Thyroid gland (tissue), 4 donors: Measurements from ENCODE around the gene AKR1C2.
"Not testable (repeated sequence)": the region's sequence is repeated elsewhere in the genome, so short reads cannot be mapped to it uniquely, and the experiment has no call there.

ENCODE experiments used
- POLR2A ChIP-seq, 2 donors: fragments of 450-650 bp; IDR thresholded peaks; one replicate each; pipeline ENCODE4 v1.6.1; 2017; ENCODE audit warnings: antibody characterized with exemption in 2 of 2, mild to moderate bottlenecking in 2 of 2, moderate library complexity in 1 of 2
- TF ChIP-seq, protein P1 (sequence below), 6 experiments: fragments of 200-600 bp in 3 of 6; fragments of 450-650 bp in 3 of 6; sonication (generic) in 3 of 6; IDR thresholded peaks; one replicate each; pipeline ENCODE4 v1.5.1; 2016 to 2019; ENCODE audit warnings: antibody characterized with exemption in 6 of 6, mild to moderate bottlenecking in 2 of 6, inconsistent platforms in 1 of 6, moderate library complexity in 1 of 6

DNA sequence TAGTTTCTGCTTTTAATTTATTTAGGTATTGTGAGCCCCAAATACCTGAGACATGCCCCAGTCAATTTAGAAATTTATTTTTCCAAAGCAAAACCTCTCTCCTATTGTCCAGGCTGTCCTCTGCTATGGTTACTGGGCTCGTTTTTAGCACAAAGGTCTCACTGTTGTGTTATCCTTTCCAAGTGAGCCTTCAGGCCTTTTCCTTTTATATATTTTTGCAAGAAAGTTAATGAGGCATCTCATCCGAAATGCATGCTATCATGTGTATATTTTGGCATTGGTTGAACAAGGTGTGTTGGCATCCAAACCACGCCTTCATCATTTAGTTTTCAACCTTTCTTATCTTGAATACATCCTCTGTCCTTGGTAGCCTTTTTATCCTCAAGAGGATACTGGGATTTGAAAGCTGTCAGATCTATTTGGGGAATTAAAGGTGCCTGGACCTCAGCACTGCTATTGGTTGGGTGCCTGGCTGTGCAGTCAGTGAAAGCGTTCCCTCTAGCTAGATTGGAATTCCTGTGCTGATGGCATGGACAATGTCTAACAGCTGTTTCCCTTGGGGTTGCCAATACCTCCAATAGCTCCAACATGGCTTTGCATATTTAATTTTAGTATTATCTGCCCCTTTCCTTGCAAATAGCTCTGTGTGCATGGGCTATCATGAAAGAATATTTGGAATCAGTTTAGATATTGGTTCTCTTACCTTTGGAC is 10.7 kb upstream of the AKR1C2 start:
- TF ChIP-seq, protein P1, sequence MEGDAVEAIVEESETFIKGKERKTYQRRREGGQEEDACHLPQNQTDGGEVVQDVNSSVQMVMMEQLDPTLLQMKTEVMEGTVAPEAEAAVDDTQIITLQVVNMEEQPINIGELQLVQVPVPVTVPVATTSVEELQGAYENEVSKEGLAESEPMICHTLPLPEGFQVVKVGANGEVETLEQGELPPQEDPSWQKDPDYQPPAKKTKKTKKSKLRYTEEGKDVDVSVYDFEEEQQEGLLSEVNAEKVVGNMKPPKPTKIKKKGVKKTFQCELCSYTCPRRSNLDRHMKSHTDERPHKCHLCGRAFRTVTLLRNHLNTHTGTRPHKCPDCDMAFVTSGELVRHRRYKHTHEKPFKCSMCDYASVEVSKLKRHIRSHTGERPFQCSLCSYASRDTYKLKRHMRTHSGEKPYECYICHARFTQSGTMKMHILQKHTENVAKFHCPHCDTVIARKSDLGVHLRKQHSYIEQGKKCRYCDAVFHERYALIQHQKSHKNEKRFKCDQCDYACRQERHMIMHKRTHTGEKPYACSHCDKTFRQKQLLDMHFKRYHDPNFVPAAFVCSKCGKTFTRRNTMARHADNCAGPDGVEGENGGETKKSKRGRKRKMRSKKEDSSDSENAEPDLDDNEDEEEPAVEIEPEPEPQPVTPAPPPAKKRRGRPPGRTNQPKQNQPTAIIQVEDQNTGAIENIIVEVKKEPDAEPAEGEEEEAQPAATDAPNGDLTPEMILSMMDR (IDR thresholded peaks at IDR 0.05) = not testable (repeated sequence)
- peak in 1 of 2 donors; percentile 37 for TF ChIP-seq POLR2A (IDR thresholded peaks at IDR 0.05)
